NCI-H146 treated with DMSO at 0.1 percent for 48 hours (cell line): ENCODE data around the gene AHI1.

Experiments
- DNase-seq: peaks from one replicate; lab custom pipeline; 2025; ENCODE audit not compliant: unreplicated experiment; lab: John Stamatoyannopoulos, UW

Gene AHI1

GRCh38 chr6:135497412-135498184 lies at the start of gene AHI1:
Gene AHI1, minus strand, starts transcription at chr6:135497740. Its CDS starts 5,503 bp downstream, at chr6:135492237.
- DNase-seq: peak; percentile 95

DNA sequence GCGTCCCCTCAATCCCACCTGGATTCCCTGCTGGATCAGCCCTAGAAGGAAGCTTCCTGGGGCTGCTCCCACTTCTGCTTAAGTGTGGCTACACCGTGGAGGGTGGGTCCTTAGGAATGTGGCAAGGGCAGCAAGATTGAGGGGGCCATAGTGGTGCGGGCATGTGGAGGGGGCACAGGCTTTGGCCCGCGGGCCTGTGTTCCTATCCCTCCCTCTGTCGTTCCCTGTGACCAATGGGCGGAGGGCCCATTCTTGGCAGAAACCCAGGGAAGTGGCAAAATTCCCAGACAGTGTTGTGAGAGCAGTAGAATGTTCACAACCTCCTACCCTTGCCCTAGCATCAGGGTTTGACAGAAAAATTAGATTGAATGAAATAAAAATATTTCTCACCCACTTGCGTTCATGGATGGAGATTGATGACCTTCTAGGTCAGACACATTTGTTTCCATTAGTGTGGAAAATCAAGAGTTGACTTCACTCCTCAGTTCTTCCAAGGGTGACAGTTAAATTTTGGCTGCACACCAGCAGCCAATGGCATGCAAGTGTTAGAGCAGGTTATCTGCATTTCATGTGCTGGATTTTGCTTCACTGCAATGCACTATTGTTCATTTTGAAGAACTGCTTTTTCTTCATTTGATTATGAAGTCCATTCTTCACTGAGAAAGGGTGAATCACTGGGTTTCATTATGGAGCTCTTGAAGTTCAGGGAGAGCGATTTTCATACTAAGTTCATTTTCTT lies 49.3 kb upstream of the AHI1 start:
- no peak for DNase-seq

DNA sequence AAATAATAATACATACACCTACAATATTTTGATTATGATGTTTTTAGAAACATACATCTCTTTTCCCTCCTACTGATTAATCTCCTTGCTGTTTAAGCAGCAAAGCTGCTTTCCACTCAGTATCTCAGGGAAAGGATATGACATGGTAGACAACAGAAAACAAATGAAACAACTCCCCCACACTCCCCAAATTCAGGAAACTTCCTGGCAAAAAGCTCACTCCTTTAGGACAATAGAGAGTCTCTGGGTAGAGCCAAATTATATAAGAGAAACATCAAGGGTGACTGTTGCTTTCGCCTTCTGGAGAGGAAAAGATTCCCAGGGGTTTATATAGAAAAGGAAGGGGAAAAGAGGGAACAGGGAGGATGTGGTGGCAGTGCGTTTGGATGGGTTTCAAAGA lies 48.7 kb upstream of the AHI1 start:
- DNase-seq: no peak

GRCh38 chr6:135540207-135540840 lies 42.8 kb upstream of the AHI1 start:
- DNase-seq: no peak

- no peak for DNase-seq
These were observed 40.3 kb upstream of the AHI1 start for GRCh38 chr6:135537741-135538301.

GRCh38 chr6:135535989-135536414 lies 38.5 kb upstream of the AHI1 start:
- DNase-seq: peak; percentile 59

DNA sequence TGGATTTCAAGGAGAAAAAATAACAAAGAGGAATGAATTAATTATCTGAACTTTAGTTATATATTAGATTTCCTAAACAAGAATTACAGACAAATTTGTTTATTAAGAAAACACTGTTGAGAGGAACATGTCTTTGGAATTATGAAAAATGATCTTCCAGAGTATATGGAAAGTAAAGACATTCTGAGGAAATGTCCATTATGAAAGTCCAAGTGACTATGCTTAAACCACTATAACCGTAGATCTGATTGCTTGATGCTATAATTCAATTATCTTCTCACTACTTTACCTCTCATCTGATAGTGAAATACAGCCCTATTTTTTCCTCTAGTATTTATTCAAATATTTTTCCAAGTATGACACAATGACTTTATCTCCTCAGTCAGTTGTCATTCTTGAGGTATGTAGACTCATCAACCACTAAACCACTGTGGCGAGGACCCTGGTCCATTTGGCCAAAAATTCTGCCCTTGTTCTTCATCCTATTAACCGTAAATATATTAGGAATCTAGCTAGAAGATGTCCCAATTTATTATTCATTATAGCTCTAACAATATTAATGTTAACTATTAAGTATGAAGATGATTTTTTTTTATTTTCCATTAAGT lies 37.3 kb upstream of the AHI1 start:
- DNase-seq: no peak

GRCh38 chr6:135532559-135532958 lies 35.0 kb upstream of the AHI1 start:
- DNase-seq: no peak

DNA sequence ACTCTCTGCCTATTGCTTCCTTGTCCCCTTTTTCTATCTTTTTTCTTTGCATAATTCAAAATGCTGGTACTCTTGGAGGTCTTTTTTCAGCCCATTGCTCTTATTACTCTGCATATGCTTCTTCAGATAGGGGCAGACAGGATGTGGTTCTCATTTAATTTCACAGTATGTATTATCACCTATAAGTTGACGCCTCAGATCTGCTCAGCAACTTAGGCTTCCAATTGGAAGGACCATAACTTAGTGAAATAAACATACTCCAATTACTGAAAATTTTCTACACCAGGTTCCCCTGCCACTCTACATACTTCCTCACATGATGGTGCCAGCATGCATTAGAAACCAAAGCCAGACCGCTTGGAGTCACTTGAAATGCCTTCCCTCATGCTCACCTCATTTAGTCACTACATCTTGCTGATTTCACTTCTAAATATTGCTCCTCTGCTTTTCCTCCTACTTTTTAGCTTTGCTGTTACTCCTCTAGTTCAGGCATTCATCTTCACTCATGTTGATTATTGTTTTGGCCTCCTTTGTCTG lies 34.5 kb upstream of the AHI1 start:
- DNase-seq: no peak

- DNase-seq: no peak
These were observed 32.6 kb upstream of the AHI1 start for GRCh38 chr6:135530113-135530512.

DNA sequence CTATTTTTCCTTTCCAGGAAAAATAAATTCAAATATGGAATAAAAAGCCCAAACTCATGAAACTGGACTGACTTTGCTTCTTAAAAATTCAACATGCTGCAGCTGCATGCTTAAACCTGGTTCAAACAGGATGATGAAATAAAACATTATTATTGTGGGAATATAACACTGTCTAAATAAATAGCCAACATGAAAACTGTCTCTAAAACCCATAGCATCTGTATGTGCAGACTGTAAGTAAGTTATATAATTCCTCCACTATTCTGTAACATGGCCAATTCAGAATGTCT lies 30.4 kb upstream of the AHI1 start:
- no peak for DNase-seq

DNA sequence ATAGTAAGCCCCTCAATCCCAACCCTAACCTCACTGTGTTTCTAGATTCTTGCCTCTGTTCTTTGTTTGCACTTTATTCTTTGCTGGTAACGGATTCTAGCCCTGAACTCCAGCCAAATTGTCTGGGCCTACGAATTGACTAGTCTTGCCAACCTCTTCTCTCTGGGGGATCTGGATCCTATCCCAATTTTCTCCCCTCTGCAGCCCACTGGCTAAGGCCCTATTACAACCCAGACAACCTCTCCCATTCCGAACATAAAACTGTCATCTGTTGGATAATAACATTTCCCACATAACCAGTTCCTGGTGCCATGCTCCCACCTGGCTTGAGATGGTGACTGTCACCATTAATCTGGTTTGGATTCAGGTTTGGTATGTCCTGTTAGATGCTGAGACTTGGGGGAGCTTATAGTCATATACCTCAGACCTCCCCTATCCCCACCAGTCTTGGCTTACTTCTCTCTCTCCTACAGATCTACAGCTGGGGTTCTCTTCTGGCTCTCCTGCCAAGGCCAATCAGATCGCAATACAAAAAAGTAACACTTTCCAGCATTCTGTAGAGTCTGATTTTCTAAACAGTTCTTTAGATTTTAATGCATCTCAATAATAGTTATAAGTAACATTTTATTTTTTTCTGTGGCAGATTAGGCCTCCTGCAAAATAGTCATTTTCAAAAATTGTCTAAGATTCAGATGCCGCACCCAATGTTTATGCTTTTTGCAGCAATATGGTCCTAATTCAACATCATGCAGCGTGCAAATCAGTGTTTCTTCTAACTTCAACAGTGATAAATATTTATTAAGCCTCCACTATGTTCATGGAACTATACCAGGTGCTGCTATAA lies 29.8 kb upstream of the AHI1 start:
- DNase-seq: no peak

- DNase-seq: no peak
These were observed 28.1 kb upstream of the AHI1 start for GRCh38 chr6:135525594-135525993.

DNA sequence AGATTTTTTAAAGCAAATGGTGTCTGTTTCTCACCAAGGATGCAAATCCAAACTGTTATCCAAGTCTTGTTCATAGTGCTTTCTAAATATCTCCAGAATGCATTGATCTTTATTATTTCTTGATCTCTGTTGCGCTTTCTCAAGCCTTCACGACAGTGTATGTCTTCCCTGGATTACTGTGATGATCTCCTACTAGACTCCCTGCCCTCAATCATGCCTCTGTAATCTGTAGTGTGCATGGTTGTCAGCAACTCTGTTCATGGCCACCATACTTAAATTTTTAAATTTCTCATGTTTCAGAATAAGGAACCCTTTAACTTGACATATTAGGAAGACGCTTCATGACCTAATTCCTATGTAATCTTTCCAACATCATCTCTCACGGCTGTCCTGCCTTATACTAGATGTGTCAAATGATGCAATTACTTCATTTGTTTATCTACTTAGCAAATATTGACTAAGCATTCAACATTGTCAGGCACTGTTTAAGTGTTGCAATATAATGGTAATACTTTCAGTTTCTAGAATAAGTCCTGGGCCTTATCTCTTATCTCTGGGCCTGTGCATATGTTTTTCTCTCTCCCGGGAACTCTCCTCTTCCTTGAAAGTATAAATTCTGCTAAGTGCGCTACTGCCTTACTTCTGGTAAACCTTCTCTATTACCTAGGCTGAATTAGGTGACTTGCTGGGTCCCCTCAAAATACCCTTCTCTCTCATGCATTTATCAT lies 25.6 kb upstream of the AHI1 start:
- DNase-seq: peak; percentile 74

DNA sequence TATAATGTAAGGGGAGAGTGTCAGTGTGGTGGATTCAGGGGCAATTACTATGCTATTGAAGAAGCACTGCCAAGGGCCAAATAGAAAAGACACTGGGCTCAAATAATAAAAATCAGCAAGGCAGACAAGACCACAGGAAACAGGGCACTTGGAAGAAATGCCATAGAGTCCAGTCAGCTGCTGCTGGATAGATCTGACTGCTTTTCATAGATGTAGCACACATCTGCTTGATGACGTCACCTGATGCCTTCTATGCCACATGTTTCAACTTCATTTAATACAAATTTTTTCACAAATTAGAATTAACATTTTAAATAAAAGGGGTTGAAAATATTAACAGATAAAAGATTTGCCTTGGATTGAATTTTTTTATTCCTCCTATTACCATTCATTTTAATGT lies 23.9 kb upstream of the AHI1 start:
- DNase-seq: no peak

GRCh38 chr6:135520781-135521180 lies 23.2 kb upstream of the AHI1 start:
- DNase-seq: no peak

GRCh38 chr6:135519348-135519747 lies 21.8 kb upstream of the AHI1 start:
- no peak for DNase-seq

- DNase-seq: no peak
These were observed 20.0 kb upstream of the AHI1 start for GRCh38 chr6:135517527-135517926.

DNA sequence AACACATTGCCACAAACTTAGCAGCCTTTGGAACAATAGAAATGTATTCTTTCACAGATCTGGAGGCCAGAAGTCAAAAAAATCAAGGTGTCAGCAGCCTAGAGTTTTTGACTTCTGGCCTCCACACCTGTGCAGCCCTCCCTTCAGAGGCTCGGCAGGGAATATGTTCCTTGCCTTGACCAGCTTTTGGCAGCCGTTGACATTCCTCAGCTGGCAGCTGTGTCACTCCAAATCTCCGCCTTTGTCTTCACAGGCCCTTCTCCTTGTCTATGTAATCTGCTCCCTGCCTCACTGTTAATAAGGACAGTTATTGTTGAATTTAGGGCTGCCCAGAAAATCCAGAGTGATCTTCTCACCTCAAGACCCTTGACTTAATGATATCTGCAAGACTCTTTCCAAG lies 17.2 kb upstream of the AHI1 start:
- no peak for DNase-seq
